Activated naive CD8-positive, alpha-beta T cell (primary cell): ENCODE measurements around the gene SLIT3.
"Not testable (repeated sequence)": the region's sequence is repeated elsewhere in the genome, so short reads cannot be mapped to it uniquely, and the experiment has no call there.

Experiments
- H3K27ac Mint-ChIP-seq: one replicate; pipeline ENCODE4 v1.8.0; 2021; ENCODE audit warnings: mixed read lengths
- H3K27me3 Mint-ChIP-seq: one replicate; pipeline ENCODE4 v1.8.0; 2021; ENCODE audit warnings: mixed read lengths
- H3K36me3 Mint-ChIP-seq: one replicate; pipeline ENCODE4 v1.8.0; 2021; ENCODE audit warnings: mixed read lengths
- H3K4me1 Mint-ChIP-seq: one replicate; pipeline ENCODE4 v1.8.0; 2021; ENCODE audit warnings: low read depth, mixed read lengths
- H3K4me3 Mint-ChIP-seq: one replicate; pipeline ENCODE4 v1.8.0; 2021; ENCODE audit warnings: mild to moderate bottlenecking, mixed read lengths
- H3K9me3 Mint-ChIP-seq: one replicate; pipeline ENCODE4 v1.8.0; 2021; ENCODE audit warnings: low read depth, mixed read lengths

SLIT3 gene

GRCh38 chr5:168630958-168631357 lies 670.0 kb downstream of the SLIT3 start:
- H3K4me1 Mint-ChIP-seq, H3K9me3 Mint-ChIP-seq, H3K36me3 Mint-ChIP-seq, H3K4me3 Mint-ChIP-seq, H3K27ac Mint-ChIP-seq: not testable (repeated sequence)
- peaks cover 21% of the 10 kb centered on the region for H3K27me3 Mint-ChIP-seq

- peaks cover 12% of the 10 kb centered on the region for H3K27me3 Mint-ChIP-seq
- H3K4me3 Mint-ChIP-seq, result no peak overlapping the region
- H3K4me1 Mint-ChIP-seq, result no peaks in the 10 kb centered on the region
- peaks cover 2% of the 10 kb centered on the region for H3K36me3 Mint-ChIP-seq
- no peaks in the 10 kb centered on the region for H3K9me3 Mint-ChIP-seq
- H3K27ac Mint-ChIP-seq, result no peak overlapping the region
These were observed 676.0 kb downstream of the SLIT3 start for GRCh38 chr5:168624850-168625364.

GRCh38 chr5:168620807-168621206 lies 680.1 kb downstream of the SLIT3 start:
- Mint-ChIP-seq H3K4me1 (no peaks in the 10 kb centered on the region), H3K27ac (no peak overlapping the region), H3K36me3 (no peaks in the 10 kb centered on the region), H3K4me3 (no peak overlapping the region), H3K9me3 (no peaks in the 10 kb centered on the region), H3K27me3 (no peaks in the 10 kb centered on the region)

GRCh38 chr5:168614661-168615060 lies 686.3 kb downstream of the SLIT3 start:
- no peaks in the 10 kb centered on the region for H3K9me3 Mint-ChIP-seq
- H3K36me3 Mint-ChIP-seq, result no peaks in the 10 kb centered on the region
- no peaks in the 10 kb centered on the region for H3K27me3 Mint-ChIP-seq
- H3K4me3 Mint-ChIP-seq, result no peak overlapping the region
- peaks cover 12% of the 10 kb centered on the region for H3K4me1 Mint-ChIP-seq
- H3K27ac Mint-ChIP-seq, result no peak overlapping the region

- peaks cover 12% of the 10 kb centered on the region for H3K4me1 Mint-ChIP-seq
- no peaks in the 10 kb centered on the region for H3K27me3 Mint-ChIP-seq
- no peaks in the 10 kb centered on the region for H3K9me3 Mint-ChIP-seq
- H3K36me3 Mint-ChIP-seq, result no peaks in the 10 kb centered on the region
- H3K27ac Mint-ChIP-seq, result peak overlapping the region; percentile 18
- H3K4me3 Mint-ChIP-seq, result no peak overlapping the region
These were observed 686.9 kb downstream of the SLIT3 start for GRCh38 chr5:168613996-168614395.

GRCh38 chr5:168613396-168613795 lies 687.5 kb downstream of the SLIT3 start:
- H3K27me3 Mint-ChIP-seq, result no peaks in the 10 kb centered on the region
- peak overlapping the region; percentile 89 for H3K27ac Mint-ChIP-seq
- H3K4me1 Mint-ChIP-seq, result peaks cover 12% of the 10 kb centered on the region
- H3K36me3 Mint-ChIP-seq, result peaks cover 3% of the 10 kb centered on the region
- peak overlapping the region; percentile 52 for H3K4me3 Mint-ChIP-seq
- H3K9me3 Mint-ChIP-seq, result no peaks in the 10 kb centered on the region

- Mint-ChIP-seq H3K27me3 (no peaks in the 10 kb centered on the region), H3K9me3 (no peaks in the 10 kb centered on the region), H3K4me1 (peaks cover 12% of the 10 kb centered on the region), H3K4me3 (peak overlapping the region; percentile 52), H3K27ac (peak overlapping the region; percentile 89), H3K36me3 (peaks cover 3% of the 10 kb centered on the region)
These were observed 687.9 kb downstream of the SLIT3 start for GRCh38 chr5:168612996-168613395.

GRCh38 chr5:168612123-168612522 lies 688.8 kb downstream of the SLIT3 start:
- Mint-ChIP-seq H3K9me3 (no peaks in the 10 kb centered on the region), H3K27me3 (no peaks in the 10 kb centered on the region), H3K4me3 (no peak overlapping the region), H3K27ac (no peak overlapping the region), H3K4me1 (peaks cover 14% of the 10 kb centered on the region), H3K36me3 (peaks cover 3% of the 10 kb centered on the region)
